CD8-positive, alpha-beta memory T cell (primary cell): ENCODE results near the gene MYO5C. TPM values are rescaled to one million over a fixed set of nuclear protein-coding genes. Genes with fewer than 3 reads are reported as not detected.
A peak's percentile ranks its signal among the peaks of the same experiment; 100 is the strongest.

Source experiments
- CTCF ChIA-PET: fragments of 350-600 bp; sonication (Branson Sonifier 250); formaldehyde crosslinking; loops from one replicate; lab custom pipeline; 2021; ENCODE audit warnings: antibody characterized with exemption; lab: Charles Lee
- POLR2A ChIA-PET: fragments of 350-600 bp; sonication (Branson Sonifier 250); formaldehyde crosslinking; loops from one replicate; lab custom pipeline; 2021; ENCODE audit warnings: antibody characterized with exemption; lab: Charles Lee
- DNase-seq, 5 donors: peaks; one replicate each; pipeline versions ENCODE4 v3.0.0 to v3.0.0-alpha.2; 2020 to 2022; ENCODE audit warnings: mixed read lengths in 1 of 5
- H3K27ac ChIP-seq: one replicate; pipeline ENCODE4 v1.7.0; 2013; ENCODE audit warnings: low read depth, mild to moderate bottlenecking, low read length, moderate library complexity
- H3K27me3 ChIP-seq: 2 replicates; pipeline ENCODE4 v1.7.0; 2013; ENCODE audit warnings: low read length, mild to moderate bottlenecking; ENCODE audit not compliant: insufficient read depth, poor library complexity, severe bottlenecking
- H3K36me3 ChIP-seq: 2 replicates; pipeline ENCODE4 v1.7.0; 2013; ENCODE audit warnings: mild to moderate bottlenecking, low read length, moderate library complexity; ENCODE audit not compliant: insufficient read depth
- H3K4me1 ChIP-seq: 2 replicates; pipeline ENCODE4 v1.7.0; 2013; ENCODE audit warnings: mild to moderate bottlenecking, low read length, moderate library complexity; ENCODE audit not compliant: insufficient read depth
- H3K4me3 ChIP-seq: 2 replicates; pipeline ENCODE4 v1.7.0; 2013; ENCODE audit warnings: mild to moderate bottlenecking, low read length
- H3K9me3 ChIP-seq: 2 replicates; pipeline ENCODE4 v1.7.0; 2013; ENCODE audit warnings: mild to moderate bottlenecking, low read length
- H3K27ac Mint-ChIP-seq, 8 donors: one replicate each; pipeline ENCODE4 v1.8.0; 2020 to 2021; ENCODE audit warnings: mixed read lengths in 8 of 8, mild to moderate bottlenecking in 6 of 8, inconsistent platforms in 3 of 8, moderate library complexity in 3 of 8
- H3K27me3 Mint-ChIP-seq, 2 donors: one replicate each; pipeline ENCODE4 v1.8.0; 2020 to 2021; ENCODE audit warnings: mixed read lengths in 2 of 2, mild to moderate bottlenecking in 1 of 2, moderate library complexity in 1 of 2
- H3K36me3 Mint-ChIP-seq, 3 donors: one replicate each; pipeline ENCODE4 v1.8.0; 2020 to 2021; ENCODE audit warnings: mixed read lengths in 3 of 3, inconsistent platforms in 1 of 3, mild to moderate bottlenecking in 1 of 3
- H3K4me1 Mint-ChIP-seq, 3 donors: one replicate each; pipeline ENCODE4 v1.8.0; 2020 to 2021; ENCODE audit warnings: mixed read lengths in 3 of 3, inconsistent platforms in 1 of 3, mild to moderate bottlenecking in 1 of 3
- H3K4me3 Mint-ChIP-seq, 7 donors: one replicate each; pipeline ENCODE4 v1.8.0; 2020 to 2021; ENCODE audit warnings: mixed read lengths in 7 of 7, mild to moderate bottlenecking in 6 of 7, moderate library complexity in 4 of 7, inconsistent platforms in 2 of 7
- H3K9me3 Mint-ChIP-seq, 5 donors: one replicate each; pipeline ENCODE4 v1.8.0; 2020 to 2022; ENCODE audit warnings: mixed read lengths in 5 of 5, mild to moderate bottlenecking in 3 of 5, moderate library complexity in 2 of 5, inconsistent platforms in 1 of 5
- polyA plus RNA-seq: library from polyadenylated mRNA; unstranded; fragments of 300-500 nt; fragmentation: Illumina TruSeq; gene quantifications from one replicate; pipeline ENCODE4 v1.2.3, GENCODE V29; 2021
- total RNA-seq, 2 experiments: library from RNA; stranded (reverse); gene quantifications; one replicate each; pipeline ENCODE4 v1.2.3, GENCODE V29; 2021

The MYO5C gene
- total and polyA plus RNA-seq, 3 experiments from 2014 or later, result 0.18 to 0.48 (median 0.33) TPM

DNA sequence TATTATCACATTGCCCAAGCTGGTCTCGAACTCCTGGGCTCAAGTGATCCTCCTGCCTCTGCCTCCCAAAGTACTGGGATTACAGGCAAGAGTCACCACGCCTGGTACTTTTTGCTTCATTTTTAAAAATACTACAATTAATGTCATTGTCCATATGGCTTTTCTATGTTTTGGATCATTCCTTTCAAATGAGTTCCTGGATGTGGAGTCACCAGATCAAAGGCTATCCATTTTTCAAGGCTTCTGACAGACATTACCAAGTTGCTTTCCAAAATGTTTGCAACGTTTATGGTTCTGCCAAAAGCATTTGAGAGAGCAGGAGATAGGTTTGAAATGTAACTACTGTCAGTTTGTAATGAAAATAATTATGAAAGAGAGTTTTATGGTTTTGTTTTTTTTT is 148.8 kb downstream of the MYO5C start:
- Histone ChIP-seq H3K27ac (no peak overlapping the region), H3K4me1 (no peaks in the 10 kb centered on the region), H3K4me3 (no peak overlapping the region), H3K36me3 (peaks cover 44% of the 10 kb centered on the region), H3K27me3 (no peaks in the 10 kb centered on the region), H3K9me3 (no peaks in the 10 kb centered on the region)
- POLR2A ChIA-PET, result interaction anchor here (1.1 kb wide), 1 partner anchor 33 kb away, joined by 3 read pairs; no protein-coding TSS in a partner anchor
- Mint-ChIP-seq H3K27me3 (no peaks in the 10 kb centered on the region), H3K9me3 (no peaks in the 10 kb centered on the region), H3K4me3 (no peak overlapping the region), H3K4me1 (no peaks in the 10 kb centered on the region), H3K36me3 (peaks cover 13 to 88% (median 28%) of the 10 kb centered on the region in 3 donors), H3K27ac (no peak overlapping the region)
- DNase-seq, result no peak
- CTCF ChIA-PET, result interaction anchor here (1.6 kb wide), 1 partner anchor 81 kb away, joined by 6 read pairs; no protein-coding TSS in a partner anchor

DNA sequence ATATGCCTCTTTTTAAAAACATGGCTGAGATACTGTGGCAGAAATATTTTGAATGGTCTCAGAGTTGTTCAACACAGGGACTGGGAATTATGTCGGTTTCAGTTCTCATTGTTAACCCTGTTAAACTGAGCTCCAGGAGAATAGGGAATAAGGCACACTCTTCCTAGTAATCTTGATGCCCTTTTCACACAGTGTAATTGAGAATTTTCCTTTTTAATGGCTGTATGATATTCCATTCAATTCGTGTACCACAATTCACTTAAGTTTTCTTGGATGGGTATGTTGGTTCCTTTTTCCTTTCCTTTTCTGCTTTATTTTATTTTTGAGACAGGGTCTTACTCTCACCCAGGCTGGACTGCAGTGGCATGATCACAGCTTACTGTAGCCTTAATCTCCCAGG is 149.3 kb downstream of the MYO5C start:
- peaks cover 13 to 88% (median 30%) of the 10 kb centered on the region in 3 donors for H3K36me3 Mint-ChIP-seq
- H3K4me1 Mint-ChIP-seq, result no peaks in the 10 kb centered on the region
- no peak overlapping the region for H3K27ac Mint-ChIP-seq
- no peaks in the 10 kb centered on the region for H3K9me3 Mint-ChIP-seq
- H3K9me3 ChIP-seq, result no peaks in the 10 kb centered on the region
- ChIA-PET CTCF (interaction anchor here (1.6 kb wide), 1 partner anchor 81 kb away, joined by 6 read pairs; no protein-coding TSS in a partner anchor), POLR2A (interaction anchor here (1.1 kb wide), 1 partner anchor 34 kb away, joined by 3 read pairs; no protein-coding TSS in a partner anchor)
- DNase-seq, result no peak
- H3K27me3 Mint-ChIP-seq, result no peaks in the 10 kb centered on the region
- H3K4me3 Mint-ChIP-seq, result no peak overlapping the region
- no peaks in the 10 kb centered on the region for H3K4me1 ChIP-seq
- no peak overlapping the region for H3K4me3 ChIP-seq
- no peaks in the 10 kb centered on the region for H3K27me3 ChIP-seq
- H3K27ac ChIP-seq, result no peak overlapping the region
- H3K36me3 ChIP-seq, result peaks cover 39% of the 10 kb centered on the region

DNA sequence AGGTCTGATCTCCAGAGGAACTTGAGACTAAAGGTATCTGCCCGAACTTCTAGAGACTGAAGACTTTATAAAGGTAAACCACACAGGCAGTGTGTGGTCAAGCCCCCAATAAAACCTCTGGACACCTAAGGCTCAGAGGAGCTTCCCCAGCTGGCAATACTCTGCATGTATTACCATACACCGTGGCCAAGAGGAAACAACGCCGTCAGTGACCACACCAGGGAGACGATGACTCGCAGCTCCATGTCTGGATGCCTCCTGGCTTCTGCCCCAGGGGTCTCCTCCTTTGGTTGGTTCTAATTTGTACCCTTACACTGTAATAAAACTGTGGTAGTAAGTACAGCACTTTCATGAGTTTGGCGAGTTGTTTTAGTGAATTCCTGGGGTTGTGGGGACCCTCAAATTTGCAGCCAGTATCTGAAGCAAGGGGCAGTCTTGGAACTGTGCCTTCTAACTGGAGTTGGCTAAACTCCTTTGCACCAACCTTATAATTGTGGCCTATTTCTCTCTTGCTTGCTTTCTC is 150.9 kb downstream of the MYO5C start:
- Histone ChIP-seq H3K27ac (no peak overlapping the region), H3K27me3 (no peaks in the 10 kb centered on the region), H3K9me3 (no peaks in the 10 kb centered on the region), H3K4me1 (no peaks in the 10 kb centered on the region), H3K36me3 (peaks cover 38% of the 10 kb centered on the region), H3K4me3 (no peak overlapping the region)
- Mint-ChIP-seq H3K36me3 (peaks cover 17 to 87% (median 26%) of the 10 kb centered on the region in 3 donors), H3K9me3 (no peaks in the 10 kb centered on the region), H3K4me3 (no peak overlapping the region), H3K27ac (peak overlapping the region in 1 of 8 donors; percentile 69), H3K4me1 (peaks cover 3 to 4% (median 4%) of the 10 kb centered on the region in 3 donors), H3K27me3 (peaks cover 0 to 2% of the 10 kb centered on the region in 2 donors)
- POLR2A ChIA-PET, result no interaction called here
- CTCF ChIA-PET, result interaction anchor here (0.8 to 1.8 kb wide), 4 partner anchors 9 to 82 kb away, joined by 3 to 4 read pairs (median 3); no protein-coding TSS in a partner anchor
- DNase-seq, result no peak

DNA sequence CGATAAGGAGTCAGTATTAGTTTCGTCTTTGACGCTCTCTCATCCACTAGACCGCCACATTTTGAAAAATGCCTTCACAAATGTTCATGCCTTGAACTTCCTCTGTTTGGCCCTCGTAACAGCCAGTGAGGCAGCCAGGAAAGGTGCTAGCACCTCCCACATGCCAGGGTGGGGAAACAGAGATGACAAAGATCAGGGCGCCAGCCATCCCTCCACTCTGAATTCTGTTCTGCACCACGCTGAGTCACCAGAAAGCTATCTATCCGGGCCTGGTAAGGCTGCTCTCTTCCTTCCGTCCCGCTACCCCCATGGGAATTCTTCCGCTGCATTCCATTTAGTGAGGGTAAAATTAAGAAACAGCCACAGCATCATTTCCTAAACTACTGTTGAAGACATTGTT is 151.7 kb downstream of the MYO5C start:
- Mint-ChIP-seq H3K9me3 (no peaks in the 10 kb centered on the region), H3K36me3 (peaks cover 17 to 85% (median 23%) of the 10 kb centered on the region in 3 donors), H3K4me1 (peaks cover 4 to 5% (median 5%) of the 10 kb centered on the region in 3 donors), H3K27me3 (peaks cover 0 to 2% of the 10 kb centered on the region in 2 donors), H3K4me3 (no peak overlapping the region), H3K27ac (no peak overlapping the region)
- H3K36me3 ChIP-seq, result peaks cover 30% of the 10 kb centered on the region
- no peaks in the 10 kb centered on the region for H3K27me3 ChIP-seq
- H3K4me1 ChIP-seq, result no peaks in the 10 kb centered on the region
- DNase-seq, result no peak
- no peak overlapping the region for H3K27ac ChIP-seq
- POLR2A ChIA-PET, result no interaction called here
- CTCF ChIA-PET, result interaction anchor here (1.0 to 1.8 kb wide), 3 partner anchors 10 to 83 kb away, joined by 3 to 4 read pairs (median 3); no protein-coding TSS in a partner anchor
- no peak overlapping the region for H3K4me3 ChIP-seq
- no peaks in the 10 kb centered on the region for H3K9me3 ChIP-seq

Other genes starting within 250 kb of the MYO5C start
- gene BCL2L10, start 183.0 kb downstream of the MYO5C start, total RNA-seq, result under 1 TPM in 1 of 2 experiments, not detected in 1; 0.31 TPM
- 0.17 TPM for gene BCL2L10, start 183.0 kb downstream of the MYO5C start, polyA plus RNA-seq
- gene GNB5, start 104.4 kb downstream of the MYO5C start, total RNA-seq, result 10 to 100 TPM; 19.2 to 21.7 TPM
- 46.0 TPM for gene GNB5, start 104.4 kb downstream of the MYO5C start, polyA plus RNA-seq
- 10 to 100 TPM; 31.0 to 37.3 TPM for gene MYO5A, start 233.1 kb upstream of the MYO5C start, total RNA-seq
- 15.8 TPM for gene MYO5A, start 233.1 kb upstream of the MYO5C start, polyA plus RNA-seq